Stimulated activated CD8-positive, alpha-beta memory T cell treated with anti-CD3 and anti-CD28 coated beads, Interleukin-12 subunit alpha, Interleukin-12 subunit beta, amount 100 ng/mL, for 24 hours (primary cell): Measurements from ENCODE around the gene DUXB.

Source experiments
- DNase-seq: peaks from one replicate; pipeline ENCODE4 v3.0.0-alpha.2; 2020; ENCODE audit errors: extremely low read depth

The DUXB gene, protein sequence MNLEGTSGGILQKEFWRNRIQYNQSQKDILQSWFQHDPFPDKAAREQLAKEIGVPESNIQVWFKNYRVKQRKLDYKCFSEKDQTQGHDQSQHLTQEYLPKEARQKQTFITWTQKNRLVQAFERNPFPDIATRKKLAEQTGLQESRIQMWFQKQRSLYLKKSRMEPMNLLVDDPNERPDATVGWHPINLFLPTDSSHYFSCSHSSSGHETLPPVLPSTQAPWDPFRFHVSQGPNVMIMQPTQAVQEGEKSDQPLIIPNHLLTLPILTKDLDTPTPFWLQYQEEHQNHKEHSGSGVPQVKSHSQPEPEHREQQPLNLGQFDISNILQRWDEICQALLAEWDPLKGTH

DNA sequence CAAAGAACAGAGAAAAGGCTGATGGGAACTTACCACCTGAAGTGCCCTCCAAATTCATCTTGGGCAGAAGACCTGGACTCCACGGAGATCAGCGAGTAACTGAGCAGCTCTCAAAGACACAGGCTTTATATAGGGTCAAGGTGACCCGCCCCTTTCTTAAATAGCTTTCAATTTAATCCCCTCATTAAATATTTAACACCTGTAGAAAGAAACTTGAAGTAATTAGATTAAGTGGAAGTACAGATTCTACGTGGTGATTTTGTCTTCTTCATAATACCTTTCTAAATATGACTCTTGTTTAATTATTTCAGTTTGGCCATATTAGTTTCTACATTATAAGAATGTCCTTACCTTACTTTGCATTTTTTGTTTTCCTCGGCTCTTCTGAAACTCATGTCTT, at the start of gene DUXB:
Gene DUXB, minus strand, starts transcription at position 101 of the 400 bp plus-strand sequence. Its CDS starts 43 bp downstream, at position 58.
- no peak for DNase-seq

DNA sequence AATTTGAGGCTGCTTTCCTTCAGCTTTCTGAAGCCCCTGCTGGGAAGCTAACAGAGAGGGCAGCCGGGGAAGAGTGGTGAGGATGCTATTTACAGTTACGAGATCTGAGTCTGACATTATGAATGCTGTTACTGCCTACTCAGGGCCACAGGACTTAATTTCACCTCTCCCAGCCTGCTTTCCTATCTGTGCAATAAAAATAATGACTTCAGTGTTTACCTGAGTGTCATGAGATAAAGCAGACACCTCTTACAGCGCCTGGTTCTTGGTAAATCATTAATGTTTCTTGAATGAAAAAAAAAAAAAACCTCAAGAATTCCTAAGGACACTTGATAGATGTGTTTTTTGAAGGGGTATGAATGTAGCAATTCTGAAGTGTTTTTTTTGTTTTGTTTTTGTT, 49.3 kb upstream of the DUXB start:
- DNase-seq: no peak

DNA sequence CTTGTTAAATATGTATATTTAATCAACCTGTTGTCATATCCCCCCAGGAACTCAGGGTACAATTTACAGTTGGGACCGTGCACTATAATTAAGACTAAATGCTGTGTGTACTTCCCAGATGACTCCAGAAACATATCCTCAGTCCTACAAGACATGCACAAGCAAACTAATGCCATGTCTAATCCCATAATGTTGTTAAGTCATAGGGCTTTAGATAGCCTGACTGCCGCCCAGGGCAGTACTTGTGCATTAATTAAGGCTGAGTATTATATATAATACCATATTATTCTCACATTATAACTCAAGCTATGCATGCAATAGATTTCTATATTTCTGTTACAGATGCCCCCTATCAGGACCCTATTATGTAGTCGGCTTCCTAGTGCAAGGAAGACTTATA, 45.1 kb upstream of the DUXB start:
- DNase-seq: no peak

- DNase-seq: no peak
Observed at GRCh38 chr16:75745823-75746222, 44.6 kb upstream of the DUXB start.

DNA sequence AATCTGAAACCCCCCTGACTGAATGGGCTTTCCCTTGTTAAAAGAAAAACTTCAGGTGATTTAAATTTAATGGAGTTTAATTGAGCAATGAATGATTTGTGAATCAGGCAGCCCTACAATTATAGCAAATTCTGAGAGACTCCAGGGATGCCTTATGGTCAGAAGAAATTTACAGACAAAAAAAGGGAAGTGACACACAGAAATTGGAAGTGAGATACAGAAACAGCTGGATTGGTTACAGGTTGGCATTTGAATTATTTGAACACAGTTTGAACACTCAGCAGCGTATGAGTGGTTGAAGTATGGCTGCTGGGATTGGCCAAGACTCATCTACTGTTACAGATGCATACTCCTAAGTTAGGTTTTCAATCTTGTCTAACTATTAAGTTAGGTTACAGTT, 44.0 kb upstream of the DUXB start:
- DNase-seq: no peak

- DNase-seq: no peak
Observed at GRCh38 chr16:75742424-75743047, 41.3 kb upstream of the DUXB start.

GRCh38 chr16:75733305-75734211, 32.3 kb upstream of the DUXB start:
- no peak for DNase-seq

- no peak for DNase-seq
Observed at GRCh38 chr16:75732871-75733270, 31.6 kb upstream of the DUXB start.

- no peak for DNase-seq
Observed at GRCh38 chr16:75727221-75727620, 26.0 kb upstream of the DUXB start.

GRCh38 chr16:75726390-75726789, 25.1 kb upstream of the DUXB start, which contains the start of gene CPHXL:
Gene CPHXL (minus strand): TSS chr16:75726490. CDS start chr16:75726442, 48 bp downstream.
- DNase-seq: no peak

DNA sequence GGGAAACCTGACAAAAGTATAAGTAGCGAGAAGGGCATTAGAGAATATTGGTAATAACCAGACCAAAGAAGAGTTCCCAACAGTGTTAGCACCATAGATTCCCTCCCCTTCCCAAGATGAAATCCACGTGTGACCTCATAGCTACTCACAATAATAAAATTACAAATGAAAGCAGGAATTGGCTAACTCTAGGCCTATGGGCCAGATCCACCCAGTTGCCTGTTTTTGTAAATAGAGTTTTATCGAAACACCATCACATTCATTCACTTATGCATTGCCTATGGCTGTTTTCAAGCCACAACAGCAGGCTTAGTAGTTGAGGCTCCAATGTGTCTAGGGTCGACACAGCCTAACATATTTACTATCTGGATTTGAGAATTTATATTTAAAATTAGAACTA, 17.2 kb upstream of the DUXB start:
- no peak for DNase-seq

- DNase-seq: no peak
Observed at GRCh38 chr16:75714661-75715060, 13.4 kb upstream of the DUXB start.

- DNase-seq: no peak
Observed at GRCh38 chr16:75710344-75710743, 9.1 kb upstream of the DUXB start.

- DNase-seq: no peak
Observed at GRCh38 chr16:75703306-75703705, 2.0 kb upstream of the DUXB start.

DNA sequence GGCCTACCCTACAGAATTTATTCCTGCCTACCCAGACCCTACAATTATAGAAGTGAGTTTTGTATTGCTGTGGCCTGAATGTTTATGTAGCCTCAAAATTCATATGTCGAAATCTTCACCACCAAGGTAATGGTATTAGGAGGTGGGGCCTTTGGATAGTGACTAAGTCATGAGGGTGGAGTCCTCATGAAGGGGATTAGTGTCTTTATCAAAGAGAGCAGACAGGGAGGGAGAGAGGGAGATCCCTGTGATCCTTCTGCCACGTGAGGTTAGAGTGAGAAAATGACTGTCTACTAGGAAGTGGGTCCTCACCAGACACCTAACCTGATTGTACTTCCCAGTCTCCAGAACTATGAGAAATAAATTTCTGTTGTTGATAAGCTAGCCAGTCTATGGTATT, 981 bp upstream of the DUXB start:
- DNase-seq: no peak

GRCh38 chr16:75697571-75697970, 3.7 kb downstream of the DUXB start:
- DNase-seq: no peak

- DNase-seq: no peak
Observed at GRCh38 chr16:75695708-75696107, 5.6 kb downstream of the DUXB start.

DNA sequence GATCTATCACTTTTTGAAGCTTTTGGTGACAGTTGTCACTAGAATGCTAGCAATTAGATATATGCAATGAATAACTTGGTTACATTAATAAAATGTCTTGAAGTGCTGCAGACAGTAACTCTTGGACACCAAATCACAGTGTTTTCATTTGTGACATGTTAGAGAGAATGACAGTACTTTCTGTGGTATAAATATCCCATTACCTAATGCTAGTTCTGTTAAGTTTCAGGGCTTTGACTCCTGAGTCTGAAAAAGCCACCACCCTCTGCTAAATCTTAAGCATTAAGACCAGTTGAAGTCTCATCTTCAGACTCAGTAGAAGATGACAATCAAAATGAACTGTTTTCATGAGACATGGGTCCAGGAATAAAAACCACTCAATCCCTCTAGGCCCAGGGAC, 13.9 kb downstream of the DUXB start:
- DNase-seq: no peak

- no peak for DNase-seq
Observed at GRCh38 chr16:75682308-75682707, 19.0 kb downstream of the DUXB start.

- DNase-seq: no peak
Observed at GRCh38 chr16:75679366-75679765, 21.9 kb downstream of the DUXB start.

DNA sequence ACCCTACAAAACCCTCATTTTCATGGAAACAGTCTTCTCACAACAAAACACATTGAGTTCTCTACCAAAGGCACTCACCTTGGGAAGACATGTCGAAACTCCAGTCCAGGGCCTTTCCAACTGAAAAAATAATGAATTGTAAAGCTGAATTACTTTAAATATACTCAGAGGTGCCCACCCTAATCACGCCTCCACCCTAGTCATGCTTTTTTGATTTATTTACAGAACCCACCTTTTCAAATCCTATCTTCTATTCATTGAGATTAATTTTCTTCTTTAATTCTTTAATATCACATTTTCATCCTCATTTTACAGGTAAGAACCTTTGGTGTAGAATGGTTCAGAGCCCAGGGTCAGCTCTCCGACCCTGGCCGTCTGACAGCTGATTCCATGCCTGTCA, 24.4 kb downstream of the DUXB start, which contains the start of gene CPHXL2:
Gene CPHXL2, minus strand, starts transcription at position 101 of the 400 bp plus-strand sequence. Its CDS starts 10 bp downstream, at position 91.
- no peak for DNase-seq

DNA sequence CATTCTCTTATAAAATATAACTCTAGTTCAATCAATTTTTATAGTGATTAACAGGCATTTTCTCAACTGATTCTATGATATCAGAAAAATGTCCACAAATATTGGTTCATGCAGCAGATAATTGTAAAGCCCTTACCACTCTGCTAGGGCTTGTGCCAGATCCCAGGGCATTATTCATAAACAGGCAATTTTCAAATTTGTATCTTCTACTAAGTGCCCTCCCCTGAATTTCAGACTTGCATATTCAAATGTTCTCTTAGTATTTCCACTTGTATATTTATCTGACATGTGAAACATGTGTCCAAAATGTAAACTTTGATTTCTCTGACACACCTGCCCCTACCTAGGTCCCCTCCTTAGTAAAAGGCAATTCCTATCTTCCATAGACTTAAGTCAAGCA, 33.8 kb downstream of the DUXB start:
- DNase-seq: no peak
